Loucy (cell line): Measurements from ENCODE around the gene MEIOB.

ENCODE experiments used
- EZH2phosphoT487 ChIP-seq: fragments of 200-600 bp; IDR thresholded peaks from 2 replicates; pipeline ENCODE4 v1.6.1; 2018; ENCODE audit warnings: antibody characterized with exemption, mild to moderate bottlenecking, moderate library complexity, borderline replicate concordance
- TF ChIP-seq, protein P1 (sequence below): fragments of 200-600 bp; sonication (generic); conservative IDR thresholded peaks from 2 replicates; pipeline ENCODE4 v1.5.1; 2014; ENCODE audit warnings: mild to moderate bottlenecking, antibody characterized with exemption, low read length

DNA sequence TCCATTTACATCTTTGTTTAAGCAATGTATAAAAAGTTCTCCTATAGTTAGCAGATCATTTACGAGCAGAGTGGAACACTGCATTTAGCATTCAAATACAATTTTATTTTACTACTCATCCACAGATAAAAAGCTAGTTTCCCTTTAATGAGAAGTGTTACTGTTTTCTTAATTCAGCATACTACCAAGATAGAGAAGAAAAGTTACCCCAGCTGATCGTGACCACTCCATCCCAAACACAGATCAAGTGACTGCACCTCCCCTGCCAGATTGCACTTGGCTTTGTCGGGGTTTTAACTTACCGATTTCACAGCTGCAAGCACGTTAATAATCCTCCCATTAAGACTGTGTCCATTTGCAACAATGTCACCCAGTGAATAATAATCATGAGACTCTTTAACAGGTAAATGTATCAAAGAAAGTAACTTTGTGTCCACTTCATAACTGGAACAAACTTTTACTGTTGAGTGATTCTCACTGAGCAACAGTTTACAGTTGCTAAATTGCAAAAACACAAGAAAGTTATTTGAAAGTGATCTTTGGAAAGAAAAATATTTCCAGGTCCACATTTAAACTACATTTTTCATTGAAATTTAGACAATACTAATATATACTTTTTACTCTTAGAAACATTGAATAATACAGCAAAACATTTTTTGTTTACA lies 14.4 kb downstream of the MEIOB start:
- TF ChIP-seq, protein P1, sequence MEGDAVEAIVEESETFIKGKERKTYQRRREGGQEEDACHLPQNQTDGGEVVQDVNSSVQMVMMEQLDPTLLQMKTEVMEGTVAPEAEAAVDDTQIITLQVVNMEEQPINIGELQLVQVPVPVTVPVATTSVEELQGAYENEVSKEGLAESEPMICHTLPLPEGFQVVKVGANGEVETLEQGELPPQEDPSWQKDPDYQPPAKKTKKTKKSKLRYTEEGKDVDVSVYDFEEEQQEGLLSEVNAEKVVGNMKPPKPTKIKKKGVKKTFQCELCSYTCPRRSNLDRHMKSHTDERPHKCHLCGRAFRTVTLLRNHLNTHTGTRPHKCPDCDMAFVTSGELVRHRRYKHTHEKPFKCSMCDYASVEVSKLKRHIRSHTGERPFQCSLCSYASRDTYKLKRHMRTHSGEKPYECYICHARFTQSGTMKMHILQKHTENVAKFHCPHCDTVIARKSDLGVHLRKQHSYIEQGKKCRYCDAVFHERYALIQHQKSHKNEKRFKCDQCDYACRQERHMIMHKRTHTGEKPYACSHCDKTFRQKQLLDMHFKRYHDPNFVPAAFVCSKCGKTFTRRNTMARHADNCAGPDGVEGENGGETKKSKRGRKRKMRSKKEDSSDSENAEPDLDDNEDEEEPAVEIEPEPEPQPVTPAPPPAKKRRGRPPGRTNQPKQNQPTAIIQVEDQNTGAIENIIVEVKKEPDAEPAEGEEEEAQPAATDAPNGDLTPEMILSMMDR = no peak
- TF ChIP-seq EZH2phosphoT487 = no peak
